Measurements from ENCODE around the gene LGSN. TPM values are rescaled to one million over a fixed set of nuclear protein-coding genes. Genes with fewer than 3 reads are reported as not detected.

Gene LGSN
- total RNA-seq, 1 experiment from 2014 or later, result 0.30 TPM

- TF ChIP-seq CEBPB (IDR thresholded peaks at IDR 0.05; ENCODE audit: low read depth), result no peak
Measured at GRCh38 chr6:63267828-63268227, 52.0 kb downstream of the LGSN start (continued).

DNA sequence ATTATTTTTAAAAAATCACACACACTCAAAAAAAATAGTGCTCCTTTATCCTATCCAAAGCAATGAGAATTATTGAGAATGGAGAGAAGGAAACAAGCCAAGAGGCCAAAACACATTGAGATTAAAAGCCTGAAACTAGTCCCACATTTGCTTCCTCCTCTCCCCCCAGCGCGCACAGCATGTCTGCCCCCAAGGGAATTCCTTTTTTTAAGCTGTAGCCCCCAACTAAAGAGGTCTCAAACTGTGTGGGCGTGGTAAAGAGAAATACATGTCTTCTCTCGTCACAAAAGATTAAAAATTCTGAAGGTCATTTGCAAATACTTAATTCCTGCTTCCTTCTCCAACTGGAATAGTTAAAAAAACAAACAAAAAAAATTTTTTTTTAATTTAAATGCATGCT lies 52.7 kb downstream of the LGSN start:
- intact Hi-C loops (cut with micrococcal nuclease), result no loop called here

GRCh38 chr6:63263444-63263843 lies 56.3 kb downstream of the LGSN start:
- Histone ChIP-seq H3K4me3 (replicated peaks in 1 of 2; ENCODE audit: low read depth in 1 of 2, low read length in 2 of 2) (no peak overlapping the region), H3K9me2 (ENCODE audit: insufficient read depth) (no peaks in the 10 kb centered on the region), H3K36me3 (ENCODE audit: control insufficient read depth in 1 of 2, insufficient read depth in 2 of 2, low read length in 2 of 2) (no peaks in the 10 kb centered on the region), H3K4me1 (ENCODE audit: control insufficient read depth in 1 of 2, insufficient read depth in 2 of 2, low read length in 2 of 2) (no peaks in the 10 kb centered on the region), H3K9me3 (ENCODE audit: control insufficient read depth in 1 of 2, insufficient read depth in 1 of 2, low read depth in 1 of 2, low read length in 2 of 2) (no peaks in the 10 kb centered on the region), H3K27ac (ENCODE audit: low read depth, low read length) (no peak overlapping the region), H3K9ac (ENCODE audit: low read length) (no peak overlapping the region), H3K27me3 (ENCODE audit: insufficient read depth, low read length) (no peaks in the 10 kb centered on the region), H2AFZ (ENCODE audit: low read depth, low read length, poor library complexity, severe bottlenecking) (no peak overlapping the region), H4K20me1 (ENCODE audit: insufficient read depth) (no peaks in the 10 kb centered on the region), H3K79me2 (ENCODE audit: insufficient read depth, low read length) (no peaks in the 10 kb centered on the region), H3K4me2 (ENCODE audit: low read length) (no peak overlapping the region)
- intact Hi-C loops (cut with micrococcal nuclease), result no loop called here
- ChIA-PET CTCF (no interaction called here), POLR2A (no interaction called here), RAD21 (ENCODE audit: low non-redundant PET in 1 of 2, low total read pairs in 2 of 2, uncharacterized antibody in 2 of 2, unreplicated experiment in 2 of 2) (no interaction called here)
- no peak for TF ChIP-seq ATF3 (IDR thresholded peaks at IDR 0.05)
- no peak for TF ChIP-seq SP1 (IDR thresholded peaks at IDR 0.05; ENCODE audit: low read depth)
- TF ChIP-seq CBX3 (IDR thresholded peaks at IDR 0.05; ENCODE audit: low read depth), result no peak
- TF ChIP-seq MAX (IDR thresholded peaks at IDR 0.05), result no peak
- peak; percentile 82 for TF ChIP-seq TCF7L2 (IDR thresholded peaks at IDR 0.05; ENCODE audit: borderline replicate concordance, extremely low read depth, insufficient read depth, insufficient read length)
- TF ChIP-seq POLR2AphosphoS5 (IDR thresholded peaks at IDR 0.05; ENCODE audit: low read depth, low read length), result no peak
- TF ChIP-seq ELF1 (IDR thresholded peaks at IDR 0.05; ENCODE audit: borderline replicate concordance, low read depth), result no peak
- DNase-seq (ENCODE audit: low read depth, low spot score) (no peak), ATAC-seq (no peak)
- no TSS peak for BruUV-seq (replicated peaks)

More for the DNA sequence above, 52.7 kb downstream of the LGSN start:
- Histone ChIP-seq H3K9ac (ENCODE audit: low read length) (no peak overlapping the region), H3K79me2 (ENCODE audit: insufficient read depth, low read length) (no peaks in the 10 kb centered on the region), H3K36me3 (ENCODE audit: control insufficient read depth in 1 of 2, insufficient read depth in 2 of 2, low read length in 2 of 2) (no peaks in the 10 kb centered on the region), H3K27me3 (ENCODE audit: insufficient read depth, low read length) (no peaks in the 10 kb centered on the region), H4K20me1 (ENCODE audit: insufficient read depth) (no peaks in the 10 kb centered on the region), H3K4me3 (replicated peaks in 1 of 2; ENCODE audit: low read depth in 1 of 2, low read length in 2 of 2) (no peak overlapping the region), H3K27ac (ENCODE audit: low read depth, low read length) (no peak overlapping the region), H3K4me2 (ENCODE audit: low read length) (no peak overlapping the region), H3K9me2 (ENCODE audit: insufficient read depth) (no peaks in the 10 kb centered on the region), H2AFZ (ENCODE audit: low read depth, low read length, poor library complexity, severe bottlenecking) (no peak overlapping the region), H3K4me1 (ENCODE audit: control insufficient read depth in 1 of 2, insufficient read depth in 2 of 2, low read length in 2 of 2) (no peaks in the 10 kb centered on the region), H3K9me3 (ENCODE audit: control insufficient read depth in 1 of 2, insufficient read depth in 1 of 2, low read depth in 1 of 2, low read length in 2 of 2) (no peaks in the 10 kb centered on the region)
- ATAC-seq (no peak), DNase-seq (ENCODE audit: low read depth, low spot score) (no peak)
- POLR2A ChIA-PET, result no interaction called here
- CTCF ChIA-PET, result no interaction called here
- RAD21 ChIA-PET (ENCODE audit: low non-redundant PET in 1 of 2, low total read pairs in 2 of 2, uncharacterized antibody in 2 of 2, unreplicated experiment in 2 of 2), result no interaction called here
- no TSS peak for BruUV-seq (replicated peaks)
- TF ChIP-seq RAD21 (IDR thresholded peaks at IDR 0.05; ENCODE audit: low read depth), result no peak

Data from HCT116 (cell line).